GM18520 (cell line): ENCODE data around the gene SVIL.

Experiments
- ATAC-seq: cut with Tn5 transposase; IDR thresholded peaks from one replicate; pipeline ENCODE4 v1.9.1; 2021; ENCODE audit not compliant: unreplicated experiment

SVIL gene

GRCh38 chr10:29431711-29432110, 203.1 kb downstream of the SVIL start:
- no peak for ATAC-seq

- ATAC-seq = no peak
Measured at GRCh38 chr10:29430101-29430500, 204.7 kb downstream of the SVIL start.

DNA sequence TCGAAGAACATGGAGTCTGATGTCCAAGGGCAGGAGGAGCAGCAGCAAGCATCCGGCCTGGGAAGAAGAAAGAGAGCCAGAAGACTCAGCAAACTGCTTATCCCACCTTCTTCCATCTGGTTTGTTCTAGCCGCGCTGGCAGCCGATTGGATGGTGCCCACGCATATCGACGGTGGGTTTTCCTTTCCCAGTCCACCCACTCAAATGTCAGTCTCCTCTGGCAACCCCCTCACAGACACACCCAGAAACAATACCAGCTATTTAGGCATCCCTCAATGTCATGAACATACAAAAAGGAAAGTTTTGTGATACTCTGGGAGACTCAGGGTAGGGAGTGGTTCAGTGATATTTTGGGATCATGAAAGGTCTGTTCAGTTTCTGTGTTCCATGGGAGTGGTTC, 206.3 kb downstream of the SVIL start:
- ATAC-seq = no peak

GRCh38 chr10:29427667-29428066, 207.1 kb downstream of the SVIL start:
- ATAC-seq = no peak

DNA sequence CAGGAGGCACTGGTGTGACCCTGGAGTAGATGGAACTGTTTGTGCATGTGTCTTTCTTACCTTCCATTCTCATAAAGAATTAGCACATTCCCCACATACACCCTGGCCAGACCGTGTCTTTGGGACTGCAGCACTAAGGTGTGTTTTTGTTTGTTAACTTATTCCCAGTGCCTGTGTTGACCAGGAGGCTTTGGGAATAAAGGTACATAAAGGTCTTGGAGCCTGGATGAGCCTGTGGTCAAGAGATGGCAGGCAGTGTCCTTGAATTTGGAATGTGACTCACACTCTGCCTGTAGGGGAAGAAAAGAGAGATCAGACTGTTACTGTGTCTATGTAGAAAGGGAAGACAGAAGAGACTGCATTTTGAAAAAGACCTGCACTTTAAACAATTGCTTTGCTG, 208.4 kb downstream of the SVIL start:
- no peak for ATAC-seq

DNA sequence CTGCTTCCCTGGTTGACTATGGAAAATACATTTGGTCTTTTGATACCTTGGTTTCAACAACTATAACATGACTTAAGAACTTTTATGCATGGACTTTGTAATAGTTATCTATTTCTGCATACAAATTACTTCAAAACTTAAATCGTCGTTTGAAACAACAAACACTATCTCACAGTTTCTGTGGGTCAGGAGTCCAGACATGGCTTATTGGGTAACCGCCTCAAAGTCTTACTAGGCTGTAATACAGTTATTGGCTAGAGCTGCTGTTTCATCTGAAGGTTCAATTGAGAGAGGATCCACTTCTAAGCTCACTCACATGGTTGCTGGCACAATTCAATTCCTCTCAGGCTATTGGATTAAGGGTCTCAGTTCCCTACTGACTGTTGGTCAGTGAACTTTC, 210.8 kb downstream of the SVIL start:
- ATAC-seq = no peak

- no peak for ATAC-seq
Measured at GRCh38 chr10:29420744-29421143, 214.0 kb downstream of the SVIL start.

- ATAC-seq = no peak
Measured at GRCh38 chr10:29417324-29417723, 217.4 kb downstream of the SVIL start.

DNA sequence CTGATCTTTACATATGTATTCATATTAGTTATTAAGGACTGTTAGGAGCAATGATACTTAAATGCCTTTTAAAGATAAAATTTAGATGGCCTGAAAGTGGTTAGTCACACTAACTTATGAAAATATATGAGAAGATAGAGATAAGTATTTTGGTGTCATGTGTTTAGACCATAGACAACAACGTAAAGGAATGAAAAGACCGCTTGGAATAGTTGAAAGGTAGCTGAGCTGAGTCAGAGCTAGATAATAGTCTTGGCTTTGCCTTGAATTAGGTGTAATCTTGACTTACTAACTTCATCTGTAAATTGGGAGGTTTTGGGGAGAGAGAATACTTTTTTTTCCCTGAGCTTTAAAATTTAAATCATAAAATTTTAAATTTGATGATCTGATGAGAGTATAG, 218.9 kb downstream of the SVIL start:
- no peak for ATAC-seq

- ATAC-seq = no peak
Measured at GRCh38 chr10:29414501-29414900, 220.3 kb downstream of the SVIL start.

DNA sequence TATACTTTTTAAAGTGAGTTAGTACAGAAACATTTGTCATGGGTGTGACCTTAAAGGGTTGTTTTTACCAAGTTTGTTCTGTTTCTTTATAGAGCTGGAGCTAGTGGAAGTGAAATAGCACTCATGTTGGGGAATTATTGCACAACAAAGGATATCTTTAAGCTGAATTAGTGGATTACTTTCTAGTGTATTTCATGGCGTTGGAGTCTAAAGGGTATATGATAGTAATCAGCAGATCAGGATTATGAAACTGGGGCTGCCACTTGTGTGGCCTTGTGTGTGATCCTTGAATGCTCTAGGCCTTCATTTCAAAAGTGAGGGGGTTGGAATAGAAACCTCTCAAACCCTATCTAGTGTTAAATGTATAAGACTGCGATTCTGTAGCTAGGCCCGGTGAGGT, 222.3 kb downstream of the SVIL start:
- ATAC-seq = no peak

- no peak for ATAC-seq
Measured at GRCh38 chr10:29411666-29412315, 223.0 kb downstream of the SVIL start.

DNA sequence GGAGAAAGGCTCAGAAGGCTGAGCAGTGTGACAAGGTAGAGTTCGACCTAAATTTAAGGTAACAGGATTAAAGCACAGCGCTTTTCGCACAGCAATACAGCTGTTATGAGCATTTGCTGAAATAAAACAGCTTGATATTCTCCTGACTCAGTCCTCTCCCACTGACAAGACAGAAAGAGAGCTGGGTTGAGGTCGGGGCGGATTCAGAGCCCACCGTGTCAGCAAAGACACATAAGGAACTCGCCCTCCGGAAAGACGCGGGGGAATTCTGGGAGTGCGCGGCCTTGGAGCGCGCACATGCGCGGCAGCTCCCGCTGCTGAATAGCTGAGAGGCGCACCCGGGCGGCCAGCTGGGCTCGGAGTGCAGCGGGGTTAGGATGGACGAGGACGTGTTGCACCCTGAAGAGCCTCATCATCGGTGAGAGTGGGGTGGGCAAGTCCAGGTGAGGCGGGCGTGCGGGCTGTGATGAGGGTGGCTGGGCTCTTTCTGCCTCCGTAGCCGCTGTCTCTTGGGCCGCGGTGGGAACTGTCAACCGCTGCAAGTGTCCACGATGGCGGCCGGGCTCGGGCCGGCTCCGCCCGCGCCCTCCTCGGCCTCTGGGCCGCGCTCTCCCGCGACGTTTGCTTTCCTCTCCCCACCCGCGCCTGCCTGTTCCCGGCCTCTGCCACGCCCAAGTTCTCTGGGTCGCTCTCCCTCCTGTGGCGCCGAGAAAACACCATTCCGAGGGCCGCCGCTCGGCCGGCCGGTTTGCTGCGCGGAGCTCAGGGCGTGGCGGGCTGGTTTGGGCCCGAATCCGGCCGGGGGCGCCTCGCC, 225.3 kb downstream of the SVIL start:
- peak; percentile 68 for ATAC-seq

DNA sequence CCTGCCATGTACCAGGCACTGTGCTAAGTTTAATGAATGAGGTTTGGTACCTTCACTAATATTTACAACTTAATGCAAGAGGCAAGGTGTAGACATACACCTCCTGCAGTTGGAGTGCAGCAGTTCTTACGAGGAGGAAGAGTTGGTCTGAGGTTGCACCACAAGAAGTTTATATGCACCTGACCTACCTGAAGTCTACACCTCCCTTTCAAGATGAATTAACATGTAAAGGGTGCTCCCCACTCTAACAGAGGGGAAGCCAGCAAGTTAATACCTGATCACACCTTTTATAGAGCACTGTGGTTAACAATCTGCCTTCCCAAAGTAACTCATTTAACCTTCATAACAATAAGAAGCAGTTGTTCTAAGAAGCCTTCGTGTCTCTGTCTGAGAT, 225.9 kb downstream of the SVIL start:
- no peak for ATAC-seq
